HepG2 (cell line): ENCODE measurements around the gene ZBTB43. TPM values are rescaled to one million over a fixed set of nuclear protein-coding genes. Genes with fewer than 3 reads are reported as not detected.

Experiments used
- ATAC-seq: fragments of 200-7000 bp; cut with Tn5 transposase; 3 replicates; pipeline ENCODE4 v1.9.1; 2020; ENCODE audit warnings: mild to moderate bottlenecking, moderate library complexity
- BruUV-seq: library from RNA; stranded (reverse); fragments of 400-500 nt; replicated peaks from 2 replicates; lab custom pipeline; 2021; lab: Mats Ljungman, UMichigan
- CTCF ChIA-PET: fragments of 300-600 bp; formaldehyde crosslinking; extraction: SDS; loops from one replicate; lab custom pipeline; 2021; ENCODE audit warnings: low total read pairs, inconsistent platforms, low intra/inter-chr PET ratio; lab: Yijun Ruan, JAX
- POLR2A ChIA-PET: fragments of 350-600 bp; sonication (Branson Sonifier 250); formaldehyde crosslinking; loops from one replicate; lab custom pipeline; 2020; ENCODE audit warnings: antibody characterized with exemption, inconsistent platforms; lab: Yijun Ruan, JAX
- DNase-seq: peaks from one replicate; pipeline ENCODE4 v3.0.0-alpha.2; 2015; ENCODE audit warnings: low spot score
- FAIRE-seq: peaks from 3 replicates; lab custom pipeline; 2011; peaks lifted over from hg19 to GRCh38; lab: Jason Lieb, UNC
- H2AFZ ChIP-seq: one replicate; pipeline ENCODE4 v1.6.1; 2011; ENCODE audit warnings: low read length, inconsistent platforms
- H3K27ac ChIP-seq: fragments of 300-600 bp; 3 replicates; pipeline ENCODE4 v1.8.0; 2011; ENCODE audit warnings: mixed run types, mild to moderate bottlenecking, mixed read lengths, low read length, inconsistent platforms; ENCODE audit not compliant: insufficient read depth; ENCODE audit errors: extremely low read length
- H3K27me3 ChIP-seq, 2 experiments: fragments of 200-600 bp in 1 of 2; 2 replicates in 1 of 2; 3 replicates in 1 of 2; pipeline versions ENCODE4 v1.6.0 to v1.8.0; 2011; ENCODE audit warnings: low read length in 2 of 2, mild to moderate bottlenecking in 2 of 2, moderate library complexity in 2 of 2, inconsistent platforms in 1 of 2; ENCODE audit not compliant: insufficient read depth in 2 of 2, control insufficient read depth in 1 of 2
- H3K36me3 ChIP-seq, 2 experiments: fragments of 200-600 bp in 1 of 2; replicated peaks in 1 of 2; 2 replicates in 1 of 2; 3 replicates in 1 of 2; pipeline versions ENCODE4 v1.5.1 to v1.8.0; 2011; ENCODE audit warnings: low read length in 2 of 2, inconsistent platforms in 1 of 2; ENCODE audit not compliant: insufficient read depth in 2 of 2, control insufficient read depth in 1 of 2
- H3K4me1 ChIP-seq: 2 replicates; pipeline ENCODE4 v1.5.1; 2012; ENCODE audit warnings: low read length, inconsistent platforms; ENCODE audit not compliant: insufficient read depth
- H3K4me2 ChIP-seq: 2 replicates; pipeline ENCODE4 v1.6.0; 2011; ENCODE audit warnings: low read depth, low read length, inconsistent platforms
- H3K4me3 ChIP-seq, 3 experiments: fragments of 200-600 bp in 1 of 3; sonication (generic), shearing (Covaris generic) in 1 of 3; replicated peaks in 1 of 3; 2 replicates each; pipeline ENCODE4 v1.5.1; 2011 to 2016; ENCODE audit warnings: low read length in 3 of 3, inconsistent platforms in 2 of 3, low read depth in 2 of 3, mild to moderate bottlenecking in 2 of 3, control low read depth in 1 of 3, mixed read lengths in 1 of 3; ENCODE audit not compliant: insufficient read depth in 1 of 3
- H3K79me2 ChIP-seq: one replicate; pipeline ENCODE4 v1.6.1; 2011; ENCODE audit warnings: low read length, inconsistent platforms; ENCODE audit not compliant: insufficient read depth
- H3K9ac ChIP-seq: 2 replicates; pipeline ENCODE4 v1.6.0; 2011; ENCODE audit warnings: mild to moderate bottlenecking, low read depth, low read length, inconsistent platforms; ENCODE audit not compliant: insufficient read depth
- H3K9me3 ChIP-seq: 2 replicates; pipeline ENCODE4 v1.5.1; 2012; ENCODE audit warnings: mild to moderate bottlenecking, low read length
- H4K20me1 ChIP-seq: 2 replicates; pipeline ENCODE4 v1.6.0; 2011; ENCODE audit warnings: inconsistent platforms, mild to moderate bottlenecking, low read length, moderate library complexity; ENCODE audit not compliant: insufficient read depth
- CBX2 ChIP-seq, 2 experiments: fragments of 200-600 bp in 1 of 2; sonication (generic); formaldehyde crosslinking in 1 of 2; IDR thresholded peaks; 2 replicates each; pipeline versions ENCODE4 v1.7.0 to v1.8.1; 2018 to 2022; ENCODE audit warnings: low read depth in 2 of 2, low read length in 1 of 2, mild to moderate bottlenecking in 1 of 2, missing genetic modification reagents in 1 of 2
- CC2D1A ChIP-seq: sonication (generic); formaldehyde crosslinking; IDR thresholded peaks from 2 replicates; pipeline ENCODE4 v1.8.1; 2023; ENCODE audit warnings: mild to moderate bottlenecking, missing genetic modification reagents
- ERF ChIP-seq: IDR thresholded peaks from 2 replicates; pipeline ENCODE4 v1.6.1; 2018; ENCODE audit warnings: missing biosample characterization, missing genetic modification reagents
- JUND ChIP-seq: sonication (generic); formaldehyde crosslinking; IDR thresholded peaks from 2 replicates; pipeline ENCODE4 v1.8.0; 2022; ENCODE audit warnings: mild to moderate bottlenecking, missing genetic modification reagents
- KDM5A ChIP-seq: fragments of 200-600 bp; sonication (generic); IDR thresholded peaks from 2 replicates; pipeline ENCODE4 v1.7.0; 2018; ENCODE audit warnings: antibody characterized with exemption, mild to moderate bottlenecking, low read length, borderline replicate concordance
- MAFF ChIP-seq: IDR thresholded peaks from 2 replicates; pipeline ENCODE4 v1.6.1; 2011; ENCODE audit warnings: low read depth, low read length, improper control_type of control experiment
- MAFK ChIP-seq, 2 experiments: IDR thresholded peaks in 1 of 2; conservative IDR thresholded peaks in 1 of 2; 2 replicates each; pipeline ENCODE4 v1.6.1; 2011; ENCODE audit warnings: improper control_type of control experiment in 2 of 2, low read length in 2 of 2
- MAZ ChIP-seq, 2 experiments: sonication (generic) in 1 of 2; formaldehyde crosslinking in 1 of 2; IDR thresholded peaks; 2 replicates each; pipeline versions ENCODE4 v1.5.0 to v1.6.1; 2012 to 2020; ENCODE audit warnings: low read depth in 2 of 2, mild to moderate bottlenecking in 2 of 2, borderline replicate concordance in 1 of 2, improper control_type of control experiment in 1 of 2, low read length in 1 of 2, missing genetic modification reagents in 1 of 2, moderate library complexity in 1 of 2
- TP53 ChIP-seq: sonication (generic); formaldehyde crosslinking; conservative IDR thresholded peaks from 2 replicates; pipeline ENCODE4 v1.4.0; 2020; ENCODE audit warnings: missing genetic modification reagents
- ZBTB8A ChIP-seq: sonication (generic); formaldehyde crosslinking; IDR thresholded peaks from 2 replicates; pipeline ENCODE4 v1.4.0; 2020; ENCODE audit warnings: mild to moderate bottlenecking, low read depth, missing genetic modification reagents, borderline replicate concordance
- ZEB1 ChIP-seq: IDR thresholded peaks from 2 replicates; pipeline ENCODE4 v1.6.1; 2012; ENCODE audit warnings: mild to moderate bottlenecking, low read depth, inconsistent platforms; ENCODE audit not compliant: insufficient replicate concordance
- ZFP82 ChIP-seq: sonication (generic); formaldehyde crosslinking; IDR thresholded peaks from 2 replicates; pipeline ENCODE4 v1.5.1; 2020; ENCODE audit warnings: mild to moderate bottlenecking, missing genetic modification reagents, borderline replicate concordance
- ZNF383 ChIP-seq: sonication (generic); formaldehyde crosslinking; IDR thresholded peaks from 2 replicates; pipeline ENCODE4 v1.4.0; 2020; ENCODE audit warnings: missing genetic modification reagents, mild to moderate bottlenecking, borderline replicate concordance
- ZNF547 ChIP-seq: sonication (generic); formaldehyde crosslinking; IDR thresholded peaks from 2 replicates; pipeline ENCODE4 v1.5.1; 2020; ENCODE audit warnings: mild to moderate bottlenecking, missing genetic modification reagents
- ZNF557 ChIP-seq: sonication (generic); formaldehyde crosslinking; IDR thresholded peaks from 2 replicates; pipeline ENCODE4 v1.4.0; 2020; ENCODE audit warnings: missing genetic modification reagents
- ZNF607 ChIP-seq: sonication (generic); formaldehyde crosslinking; IDR thresholded peaks from 2 replicates; pipeline ENCODE4 v1.5.1; 2020; ENCODE audit warnings: missing genetic modification reagents, mild to moderate bottlenecking, borderline replicate concordance
- WGBS: methylation state at CpG from one replicate; pipeline ENCODE4 v1.1.6; 2017; ENCODE audit warnings: low lambda C conversion rate; 5-methylcytosine and 5-hydroxymethylcytosine counted together
- in situ Hi-C: cut with HindIII; loops from 2 replicates; pipeline ENCODE4 v1.10.0; 2017; ENCODE audit warnings: low pct_unique_long_range_greater_than_20kb; ENCODE audit not compliant: extremely low pct_ligation_motif_present
- intact Hi-C: fragments of 100-400 bp; cut with micrococcal nuclease; formaldehyde crosslinking; loops from one replicate; pipeline ENCODE4 v1.10.0; 2022; ENCODE audit not compliant: unreplicated experiment
- polyA plus RNA-seq, 8 experiments: library from polyadenylated mRNA; depleted of rRNA in 3 of 8; stranded (reverse) in 7 of 8; unstranded in 1 of 8; fragments of >200 nt; fragmentation: Illumina TruSeq in 4 of 8; extraction: Trizol in 4 of 8; gene quantifications; 2 replicates each; pipeline versions ENCODE4 v1.2.1 to v1.2.3, GENCODE V29; 2011 to 2016; ENCODE audit warnings: low read depth in 4 of 8, missing spikeins in 1 of 8, mixed read lengths in 1 of 8; ENCODE audit not compliant: insufficient read depth in 1 of 8
- total RNA-seq, 5 experiments: library from RNA; depleted of rRNA; stranded (reverse); fragments of >200 nt; fragmentation: Illumina TruSeq; extraction: Trizol; gene quantifications; 2 replicates each; pipeline ENCODE4 v1.2.3, GENCODE V29; 2016; ENCODE audit warnings: low read depth in 1 of 5
- TF ChIP-seq, protein P1 (sequence below): sonication (generic); formaldehyde crosslinking; IDR thresholded peaks from 2 replicates; pipeline ENCODE4 v1.4.0; 2020; ENCODE audit warnings: missing genetic modification reagents, borderline replicate concordance

ZBTB43 gene
- total and polyA plus RNA-seq, 2 of the 13 experiments (the other 11 are each of a cell fraction or from before 2014, with no cell fraction given): 7.1 to 31.4 TPM

DNA sequence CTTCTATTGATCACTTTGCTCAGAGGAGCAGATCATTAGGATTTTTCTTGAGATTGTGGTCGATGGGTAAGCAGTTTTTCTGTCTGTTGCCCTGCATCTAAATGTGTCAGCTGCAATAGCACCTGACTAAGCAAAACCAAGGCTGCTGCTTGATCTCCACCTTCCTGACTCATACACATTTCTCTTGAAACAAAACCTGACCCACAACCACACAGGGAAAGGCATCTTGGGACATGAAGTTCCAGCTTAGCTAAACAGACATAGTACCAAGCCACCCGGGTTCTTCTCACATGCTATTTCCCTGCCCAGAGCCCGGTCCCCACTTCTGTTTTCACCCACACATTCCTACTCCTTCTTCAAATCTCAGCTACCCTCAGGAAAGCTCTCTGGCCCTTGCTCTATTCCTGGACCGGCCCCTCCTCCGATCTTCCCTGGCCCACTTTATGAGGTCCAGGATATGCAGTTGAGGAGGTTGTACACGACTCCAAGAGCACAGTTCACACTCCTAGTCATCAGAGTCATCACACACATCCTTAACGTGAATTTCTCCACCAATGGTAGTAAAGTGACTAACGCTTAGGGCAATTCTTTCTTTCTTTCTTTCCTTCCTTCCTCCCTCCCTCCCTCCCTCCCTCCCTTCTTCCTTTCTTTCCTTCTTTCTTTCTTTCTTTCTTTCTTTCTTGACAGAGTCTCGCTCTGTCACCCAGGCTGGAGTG, 16.0 kb upstream of the ZBTB43 start:
- Histone ChIP-seq H3K36me3 (no peaks in the 10 kb centered on the region), H2AFZ (no peak overlapping the region), H3K27me3 (peaks cover 5 to 37% of the 10 kb centered on the region in 2 experiments; a peak in 4 of 5 replicates), H3K9ac (no peak overlapping the region), H4K20me1 (no peaks in the 10 kb centered on the region), H3K4me3 (no peak overlapping the region), H3K9me3 (no peaks in the 10 kb centered on the region)
- intact Hi-C loops: no loop called here
- ATAC-seq: no peak
- POLR2A ChIA-PET: no interaction called here
- no TSS peak for BruUV-seq
- TF ChIP-seq MAFK (conservative IDR thresholded peaks at IDR 0.05 in 1 of 2, IDR thresholded peaks at IDR 0.05 in 1 of 2; ENCODE audit: low read length in 2 of 2): peak; percentile 39 to 63; a peak in 3 of 4 replicates
- peak; percentile 59 for TF ChIP-seq MAFF
- no peak for TF ChIP-seq ERF (CRISPR knock-in tag)
- TF ChIP-seq, all 625 proteins: peak for 2
- 38% methylated on average over 9 of the region's 9 CpGs for WGBS
- Histone ChIP-seq H3K4me2 (no peak overlapping the region), H3K4me1 (peaks cover 32% of the 10 kb centered on the region), H3K79me2 (no peaks in the 10 kb centered on the region), H3K27ac (no peak overlapping the region)
- CTCF ChIA-PET: no interaction called here
- in situ Hi-C loops: no loop called here
- no peak for FAIRE-seq
- no peak for DNase-seq

DNA sequence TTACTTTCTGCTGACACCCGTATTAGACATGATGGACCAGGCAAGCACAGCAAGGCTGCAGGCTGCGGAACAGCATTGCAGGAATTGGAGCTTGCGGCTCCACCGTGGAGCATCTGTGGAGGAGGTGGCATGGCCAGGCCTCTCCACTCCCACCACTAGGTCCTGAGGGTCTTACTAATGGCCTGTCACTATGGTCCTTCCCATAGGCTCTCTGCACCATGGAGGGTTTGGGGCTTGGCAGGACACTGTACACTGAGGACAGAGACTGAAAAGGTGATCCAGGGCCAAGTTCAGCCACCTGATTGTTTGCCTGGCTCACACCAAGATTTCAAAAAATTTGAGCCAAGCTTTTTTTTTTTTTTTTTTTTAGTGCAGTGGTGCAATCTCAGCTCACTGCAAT, 14.3 kb upstream of the ZBTB43 start:
- BruUV-seq: no TSS peak
- WGBS: 32% methylated on average over 4 of the region's 4 CpGs
- Histone ChIP-seq H3K9me3 (no peaks in the 10 kb centered on the region), H3K36me3 (no peaks in the 10 kb centered on the region), H3K4me1 (peaks cover 32% of the 10 kb centered on the region), H3K79me2 (no peaks in the 10 kb centered on the region), H3K4me2 (no peak overlapping the region), H3K27ac (no peak overlapping the region), H3K27me3 (peaks cover 5 to 35% of the 10 kb centered on the region in 2 experiments; a peak in 4 of 5 replicates), H3K9ac (no peak overlapping the region), H2AFZ (no peak overlapping the region), H4K20me1 (no peaks in the 10 kb centered on the region), H3K4me3 (no peak overlapping the region)
- DNase-seq: no peak
- intact Hi-C loops (no loop called here), in situ Hi-C loops (no loop called here)
- FAIRE-seq: no peak
- no peak for ATAC-seq
- ChIA-PET CTCF (no interaction called here), POLR2A (no interaction called here)
- TF ChIP-seq, protein P1, sequence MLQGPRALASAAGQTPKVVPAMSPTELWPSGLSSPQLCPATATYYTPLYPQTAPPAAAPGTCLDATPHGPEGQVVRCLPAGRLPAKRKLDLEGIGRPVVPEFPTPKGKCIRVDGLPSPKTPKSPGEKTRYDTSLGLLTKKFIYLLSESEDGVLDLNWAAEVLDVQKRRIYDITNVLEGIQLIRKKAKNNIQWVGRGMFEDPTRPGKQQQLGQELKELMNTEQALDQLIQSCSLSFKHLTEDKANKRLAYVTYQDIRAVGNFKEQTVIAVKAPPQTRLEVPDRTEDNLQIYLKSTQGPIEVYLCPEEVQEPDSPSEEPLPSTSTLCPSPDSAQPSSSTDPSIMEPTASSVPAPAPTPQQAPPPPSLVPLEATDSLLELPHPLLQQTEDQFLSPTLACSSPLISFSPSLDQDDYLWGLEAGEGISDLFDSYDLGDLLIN: no peak
- TF ChIP-seq ZFP82 (CRISPR knock-in tag) (no peak), MAZ (IDR thresholded peaks at IDR 0.05; ENCODE audit: borderline replicate concordance, low read depth, low read length) (no peak), MAZ (CRISPR knock-in tag; IDR thresholded peaks at IDR 0.05; ENCODE audit: low read depth) (no peak), ZBTB8A (CRISPR knock-in tag) (no peak), TP53 (CRISPR knock-in tag) (no peak), ZNF383 (CRISPR knock-in tag) (no peak), ZNF557 (CRISPR knock-in tag) (no peak), ZNF607 (no peak), CBX2 (IDR thresholded peaks at IDR 0.05; ENCODE audit: low read depth, low read length) (no peak), CBX2 (CRISPR knock-in tag; IDR thresholded peaks at IDR 0.05; ENCODE audit: low read depth) (no peak), ZEB1 (no peak), CC2D1A (no peak), KDM5A (no peak), ZNF547 (CRISPR knock-in tag) (no peak), JUND (CRISPR knock-in tag) (no peak)
